ENCODE results near the gene NXNL2.

Gene NXNL2

DNA sequence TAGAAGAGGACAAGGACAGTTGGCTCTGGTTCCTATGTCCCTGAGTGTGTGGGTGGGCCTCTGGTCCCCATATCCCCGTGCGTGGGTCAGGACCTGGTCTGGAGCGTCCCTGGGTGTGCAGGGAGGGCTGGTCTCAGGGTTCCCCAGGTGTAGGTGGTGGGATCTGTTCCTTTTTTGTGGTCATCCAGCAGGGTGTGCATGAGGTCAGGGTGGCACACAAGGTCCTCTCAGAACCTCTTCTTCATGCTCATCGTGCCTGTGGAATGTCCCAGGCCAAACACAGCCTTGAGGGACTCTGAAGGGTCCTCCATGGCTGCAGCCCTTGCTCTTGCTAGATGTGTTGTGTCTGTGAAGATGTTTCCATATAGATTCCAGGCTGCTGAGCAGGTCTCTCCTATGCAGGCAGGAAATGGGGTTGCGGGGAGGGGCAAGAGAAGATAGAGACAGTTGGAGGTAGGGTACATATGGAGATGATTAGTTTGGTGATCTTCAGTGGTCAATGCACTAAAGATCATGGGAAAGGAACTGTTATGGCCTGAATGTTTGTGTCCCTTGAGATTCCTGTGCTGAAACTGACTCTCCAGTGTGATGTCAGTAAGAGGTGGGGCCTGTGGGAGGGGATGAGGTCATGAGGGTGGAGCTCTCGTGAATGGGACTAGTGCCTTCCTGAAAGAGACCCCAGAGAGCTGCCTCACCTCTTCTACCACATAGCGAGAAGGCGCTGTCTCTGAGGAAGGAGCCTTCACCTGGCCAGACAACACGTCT is 53.1 kb downstream of the NXNL2 start:
- no peaks in the 10 kb centered on the region for H3K9me3 ChIP-seq
- no peaks in the 10 kb centered on the region for H3K36me3 ChIP-seq
- H3K4me3 ChIP-seq, result no peak overlapping the region
- no peak overlapping the region for H3K27ac ChIP-seq
- H4K20me1 ChIP-seq, result no peaks in the 10 kb centered on the region
- no peak overlapping the region for H3K9ac ChIP-seq
- no peak overlapping the region for H3K4me2 ChIP-seq
- no peak for TF ChIP-seq Cebpa-rat (IDR thresholded peaks at IDR 0.05)
- H3K4me1 ChIP-seq, result peaks cover 12% of the 10 kb centered on the region
- no peaks in the 10 kb centered on the region for H3K27me3 ChIP-seq

DNA sequence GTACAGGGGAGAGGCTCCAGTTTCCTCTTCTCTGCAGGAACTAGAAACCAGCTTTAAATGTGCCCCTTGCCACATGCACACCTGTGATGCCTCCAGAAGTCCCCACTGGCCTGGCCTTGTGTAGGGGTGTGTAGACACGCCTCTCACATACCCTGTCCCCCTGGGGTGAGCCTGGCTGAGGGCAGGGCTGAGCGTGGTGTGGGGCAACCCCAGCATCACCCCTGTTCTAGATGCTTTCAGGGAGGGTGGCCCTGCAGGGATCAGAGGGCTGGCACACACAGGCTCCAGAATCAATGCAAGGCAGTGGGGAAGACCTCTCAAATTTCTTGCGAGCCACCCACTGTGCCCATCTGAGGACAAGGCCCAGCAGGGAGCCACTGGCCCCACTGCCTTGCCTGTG is 54.7 kb downstream of the NXNL2 start:
- Histone ChIP-seq H3K27ac (no peak overlapping the region), H4K20me1 (no peaks in the 10 kb centered on the region), H3K4me2 (no peak overlapping the region), H3K27me3 (no peaks in the 10 kb centered on the region), H3K4me1 (peaks cover 3% of the 10 kb centered on the region), H3K9me3 (no peaks in the 10 kb centered on the region), H3K4me3 (no peak overlapping the region), H3K9ac (no peak overlapping the region), H3K36me3 (no peaks in the 10 kb centered on the region)
- TF ChIP-seq Cebpa-rat (IDR thresholded peaks at IDR 0.05), result no peak

DNA sequence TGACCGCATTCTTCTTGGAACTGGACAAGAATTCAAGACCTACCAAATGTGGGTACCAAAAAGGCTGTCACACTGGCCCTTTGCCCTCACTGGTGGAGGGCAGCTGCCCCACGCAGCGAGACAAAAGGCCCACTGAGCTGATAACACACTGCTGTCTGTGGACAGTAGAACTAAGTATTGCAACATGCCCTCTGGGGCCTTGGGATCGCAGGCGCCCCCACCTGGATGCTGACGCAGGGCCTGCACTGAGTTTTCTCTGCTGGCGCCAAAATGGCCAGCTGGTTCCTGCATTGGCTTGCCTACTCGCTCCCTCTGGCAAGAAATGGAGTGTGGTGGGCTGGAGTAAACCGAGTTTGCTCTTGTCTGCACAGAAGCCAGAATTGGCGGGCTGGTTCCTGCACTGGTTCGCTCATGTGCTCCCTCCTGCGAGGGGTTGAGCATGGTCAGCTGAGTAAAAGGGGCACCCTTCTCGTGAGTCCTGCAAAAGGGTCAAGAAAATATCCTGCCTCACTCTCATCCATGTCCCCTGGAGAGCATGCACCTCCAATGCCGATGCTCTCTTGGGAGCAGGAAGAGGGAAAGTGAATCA is 55.7 kb downstream of the NXNL2 start:
- Histone ChIP-seq H3K36me3 (no peaks in the 10 kb centered on the region), H3K4me1 (peaks cover 5% of the 10 kb centered on the region), H3K4me2 (no peak overlapping the region), H3K9ac (no peak overlapping the region), H3K9me3 (no peaks in the 10 kb centered on the region), H3K4me3 (no peak overlapping the region), H3K27ac (no peak overlapping the region), H4K20me1 (no peaks in the 10 kb centered on the region), H3K27me3 (no peaks in the 10 kb centered on the region)
- TF ChIP-seq Cebpa-rat (IDR thresholded peaks at IDR 0.05), result 0 out of 2 replicates have a peak, but pooled peaks have one; percentile 25

DNA sequence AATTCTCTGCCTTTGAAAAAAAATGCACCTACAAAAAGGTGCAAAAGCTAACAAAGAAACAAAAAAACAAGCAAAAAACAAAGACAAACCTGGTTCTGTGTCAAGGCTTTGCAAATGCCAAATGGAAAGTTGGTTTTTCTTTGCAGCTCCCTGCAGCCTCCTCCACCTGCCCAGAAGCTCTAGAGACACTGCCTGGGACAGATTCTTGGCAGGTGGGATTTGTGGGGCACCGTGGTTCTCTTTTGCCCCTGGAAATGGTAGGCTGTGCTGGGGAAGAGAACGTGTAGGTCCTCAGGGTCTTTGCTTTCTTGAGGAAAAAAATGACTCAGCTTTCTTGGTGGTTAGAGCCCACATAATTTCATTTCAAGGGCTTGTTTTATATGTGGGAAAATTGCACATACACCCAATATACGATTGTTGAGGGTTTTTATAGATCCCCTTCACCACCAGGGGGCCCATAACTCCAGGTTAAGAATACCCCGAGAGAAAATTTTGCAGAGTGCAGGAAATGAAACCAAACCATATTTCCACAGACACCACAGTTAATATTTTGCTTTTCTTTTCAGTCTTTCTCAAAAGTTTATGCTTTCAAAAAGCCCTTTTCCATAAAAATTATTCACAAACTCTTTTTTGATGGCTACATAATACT is 58.7 kb downstream of the NXNL2 start:
- Histone ChIP-seq H3K9ac (no peak overlapping the region), H4K20me1 (no peaks in the 10 kb centered on the region), H3K4me2 (no peak overlapping the region), H3K27me3 (no peaks in the 10 kb centered on the region), H3K27ac (no peak overlapping the region), H3K9me3 (peaks cover 5% of the 10 kb centered on the region; the same call in 1 of the 2 replicates), H3K4me1 (peaks cover 21% of the 10 kb centered on the region), H3K36me3 (no peaks in the 10 kb centered on the region), H3K4me3 (no peak overlapping the region)
- no peak for TF ChIP-seq Cebpa-rat (IDR thresholded peaks at IDR 0.05)

Measured in BLaER1 (cell line).